GM20431 (cell line): ENCODE results near the gene CCND1.
"Not testable (repeated sequence)": the region's sequence is repeated elsewhere in the genome, so short reads cannot be mapped to it uniquely, and the experiment has no call there.

ENCODE experiments used
- in situ Hi-C: fragments of 300-500 bp; cut with MseI, MboI; formaldehyde crosslinking; loops from one replicate; pipeline ENCODE4 v1.15.0; 2020; ENCODE audit warnings: low sequenced_read_pairs; ENCODE audit not compliant: unreplicated experiment

The CCND1 gene

GRCh38 chr11:69617220-69617619, 23.7 kb upstream of the CCND1 start:
- in situ Hi-C loops, result no loop called here

GRCh38 chr11:69617682-69618081, 23.3 kb upstream of the CCND1 start:
- in situ Hi-C loops, result no loop called here

GRCh38 chr11:69618237-69618636, 22.7 kb upstream of the CCND1 start:
- in situ Hi-C loops, result no loop called here

- in situ Hi-C loops, result no loop called here
Observed at GRCh38 chr11:69620683-69621290, 20.2 kb upstream of the CCND1 start.

GRCh38 chr11:69622097-69622681, 18.8 kb upstream of the CCND1 start:
- in situ Hi-C loops, result not testable (repeated sequence)

GRCh38 chr11:69624293-69624692, 16.7 kb upstream of the CCND1 start:
- in situ Hi-C loops, result no loop called here

GRCh38 chr11:69625476-69625875, 15.5 kb upstream of the CCND1 start:
- in situ Hi-C loops, result loop anchor here (25.0 kb wide), 1 partner anchor 338 kb away; the partner anchor contains the start of gene MYEOV

GRCh38 chr11:69627551-69627950, 13.4 kb upstream of the CCND1 start:
- in situ Hi-C loops, result loop anchor here (25.0 kb wide), 1 partner anchor 340 kb away; the partner anchor contains the start of gene MYEOV

GRCh38 chr11:69630017-69630416, 10.9 kb upstream of the CCND1 start:
- in situ Hi-C loops, result loop anchor here (10.0 to 25.0 kb wide), 2 partner anchors 343 to 525 kb away; partner anchors contain the start of gene MYEOV

- in situ Hi-C loops, result loop anchor here (10.0 to 25.0 kb wide), 2 partner anchors 343 to 526 kb away; partner anchors contain the start of gene MYEOV
Observed at GRCh38 chr11:69630424-69630823, 10.5 kb upstream of the CCND1 start.

GRCh38 chr11:69632900-69633299, 8.1 kb upstream of the CCND1 start:
- in situ Hi-C loops, result loop anchor here (10.0 to 25.0 kb wide), 2 partner anchors 346 to 528 kb away; partner anchors contain the start of gene MYEOV

GRCh38 chr11:69634069-69634468, 6.9 kb upstream of the CCND1 start:
- in situ Hi-C loops, result loop anchor here (10.0 to 25.0 kb wide), 2 partner anchors 347 to 529 kb away; partner anchors contain the start of gene MYEOV

GRCh38 chr11:69634590-69634989, 6.4 kb upstream of the CCND1 start:
- in situ Hi-C loops, result loop anchor here (10.0 to 25.0 kb wide), 2 partner anchors 347 to 530 kb away; partner anchors contain the start of gene MYEOV

GRCh38 chr11:69635195-69635594, 5.8 kb upstream of the CCND1 start:
- in situ Hi-C loops, result loop anchor here (10.0 to 25.0 kb wide), 2 partner anchors 348 to 530 kb away; partner anchors contain the start of gene MYEOV

GRCh38 chr11:69635804-69636511, 5.0 kb upstream of the CCND1 start:
- in situ Hi-C loops, result loop anchor here (10.0 to 25.0 kb wide), 2 partner anchors 349 to 531 kb away; partner anchors contain the start of gene MYEOV

GRCh38 chr11:69636512-69637197, 4.3 kb upstream of the CCND1 start:
- in situ Hi-C loops, result loop anchor here (10.0 to 25.0 kb wide), 2 partner anchors 349 to 532 kb away; partner anchors contain the start of gene MYEOV

- in situ Hi-C loops, result loop anchor here (10.0 to 25.0 kb wide), 2 partner anchors 350 to 533 kb away; partner anchors contain the start of gene MYEOV
Observed at GRCh38 chr11:69637198-69637940, 3.6 kb upstream of the CCND1 start.

- in situ Hi-C loops, result loop anchor here (10.0 to 25.0 kb wide), 2 partner anchors 351 to 533 kb away; partner anchors contain the start of gene MYEOV
Observed at GRCh38 chr11:69637941-69638871, 2.8 kb upstream of the CCND1 start.
